Prostate gland (tissue), 2 donors: ENCODE measurements around the gene PROM1.

Experiments
- CTCF ChIP-seq, 4 experiments: fragments of 200-600 bp in 2 of 4; fragments of 450-650 bp in 2 of 4; sonication (generic) in 2 of 4; IDR thresholded peaks; 1 replicate in 3 of 4; 2 replicates in 1 of 4; pipeline ENCODE4 v1.5.1; 2016 to 2019; ENCODE audit warnings: antibody characterized with exemption in 4 of 4, mild to moderate bottlenecking in 2 of 4, moderate library complexity in 2 of 4
- POLR2A ChIP-seq: fragments of 450-650 bp; IDR thresholded peaks from one replicate; pipeline ENCODE4 v1.6.1; 2016; ENCODE audit warnings: antibody characterized with exemption, mild to moderate bottlenecking

GRCh38 chr4:16052939-16053338 is 30.9 kb downstream of the PROM1 start:
- TF ChIP-seq CTCF (IDR thresholded peaks at IDR 0.05) (no peak), POLR2A (no peak)
